Measurements from ENCODE around the gene CTXN1.

- TF ChIP-seq CTCF (IDR thresholded peaks at IDR 0.05) (no peak), POLR2A (IDR thresholded peaks at IDR 0.05) (no peak)
These were observed 5.2 kb downstream of the CTXN1 start for GRCh38 chr19:7920519-7921301.

All from stomach (tissue), 4 donors.